ENCODE measurements around the gene EIF3K. TPM values are rescaled to one million over a fixed set of nuclear protein-coding genes. Genes with fewer than 3 reads are reported as not detected.

The EIF3K gene
- total RNA-seq, result 185 and 279 TPM in 2 replicates

DNA sequence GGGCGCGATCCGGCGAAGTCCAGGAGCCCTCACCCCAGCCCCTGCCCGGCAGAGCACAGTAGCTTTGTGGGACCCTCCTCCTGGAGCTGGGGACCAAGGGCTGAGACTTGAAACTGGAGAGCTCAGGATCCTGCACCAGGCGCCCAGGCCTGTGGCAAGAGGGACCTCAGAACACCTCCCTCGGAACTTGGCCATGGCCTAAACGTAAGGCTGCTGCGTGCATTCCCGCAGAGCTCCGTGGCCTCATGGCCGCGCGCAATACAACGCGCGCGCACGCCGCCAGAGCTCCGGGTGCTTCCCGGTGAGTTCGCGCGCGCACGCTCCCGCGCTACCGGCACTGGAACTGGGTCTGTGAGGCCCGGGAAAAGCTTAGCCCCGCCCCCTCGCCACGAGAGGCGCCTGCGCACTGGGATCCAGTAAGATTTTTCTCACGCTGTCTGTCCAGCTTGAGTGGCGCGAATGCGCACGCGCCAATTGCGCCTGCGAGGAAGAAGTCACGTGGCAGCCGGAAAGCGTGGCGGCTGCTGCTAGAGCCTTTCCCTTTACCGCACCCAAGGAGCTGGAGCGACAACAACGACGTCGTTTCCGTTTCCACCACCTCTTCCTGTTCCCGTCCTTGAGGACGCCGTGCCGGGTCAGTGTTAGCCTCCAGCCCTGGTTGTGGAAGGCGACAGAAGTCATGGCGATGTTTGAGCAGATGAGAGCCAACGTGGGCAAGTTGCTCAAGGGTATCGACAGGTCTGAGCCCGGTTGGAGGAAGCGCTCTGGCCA is at the start of gene EIF3K:
TSS of gene EIF3K (plus strand) at position 599 of the 771 bp plus-strand sequence. CDS start at position 680, 81 bp downstream.

DNA sequence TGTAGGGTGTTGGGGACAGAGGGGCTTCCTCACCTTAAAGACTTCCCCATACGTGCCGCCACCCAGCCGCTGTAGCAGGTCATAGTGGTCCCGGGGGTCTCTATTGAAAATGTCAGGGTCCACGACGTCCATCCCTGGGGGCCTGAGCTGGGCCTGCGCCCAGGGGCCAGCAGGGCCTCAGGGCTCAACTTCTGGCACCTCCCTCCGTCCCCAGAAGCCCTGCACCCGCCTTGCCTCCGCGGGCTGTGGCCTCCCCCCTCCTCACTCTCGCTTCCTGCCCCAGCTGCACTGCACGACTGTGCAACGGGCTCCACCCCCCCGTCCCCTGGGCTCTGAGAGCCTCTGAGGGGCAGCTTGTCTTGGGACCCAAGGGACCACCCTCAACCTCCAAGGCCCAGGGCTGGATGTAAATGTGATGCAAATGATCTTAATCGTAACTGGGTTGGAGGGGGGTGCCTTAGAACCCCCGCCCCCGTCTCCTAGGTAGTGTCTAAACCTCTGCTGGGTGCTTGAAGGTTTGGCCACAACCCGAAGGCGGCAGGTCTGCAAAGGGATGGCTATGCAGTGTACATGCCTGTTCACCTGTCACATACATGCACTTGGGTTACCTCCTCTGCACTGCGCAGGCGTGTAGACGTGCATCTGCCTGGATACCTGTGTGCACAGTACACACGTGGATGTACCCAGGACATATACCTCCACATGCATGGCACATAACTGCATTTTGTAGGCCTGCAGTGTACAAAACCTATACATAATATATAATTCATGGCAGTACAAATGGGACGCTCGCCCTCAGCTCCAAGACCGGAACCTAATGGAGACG is 1.0 kb upstream of the EIF3K start, which contains the start of gene MAP4K1:
TSS of gene MAP4K1 (minus strand) at position 190 of the 826 bp plus-strand sequence. CDS start at position 132, 58 bp downstream.

GRCh38 chr19:38647368-38647965 is 28.5 kb downstream of the EIF3K start, which contains the start of gene ACTN4:
TSS of gene ACTN4 (plus strand) at chr19:38647649. CDS start at chr19:38647746, 97 bp downstream.

Other genes starting within 250 kb of the EIF3K start
- gene PSMD8, start 244.6 kb upstream of the EIF3K start, total RNA-seq, result 200 and 216 TPM in 2 replicates
- 0.13 and 0.16 TPM in 2 replicates for gene GGN, start 231.2 kb upstream of the EIF3K start, total RNA-seq
- gene SPRED3, start 230.5 kb upstream of the EIF3K start, total RNA-seq, result 0.76 and 1.8 TPM in 2 replicates
- 4.5 and 5.8 TPM in 2 replicates for gene FAM98C, start 216.1 kb upstream of the EIF3K start, total RNA-seq
- not detected in 2 replicates for gene RASGRP4, start 193.0 kb upstream of the EIF3K start, total RNA-seq
- gene RYR1, start 185.5 kb upstream of the EIF3K start, total RNA-seq, result not detected in 2 replicates
- not detected in 2 replicates for gene MAP4K1, start 1.2 kb upstream of the EIF3K start, total RNA-seq
- gene ACTN4, start 28.5 kb downstream of the EIF3K start, total RNA-seq, result 271 and 808 TPM in 2 replicates
- 0.19 TPM in 1 of 2 replicates, not detected in the other for gene CAPN12, start 125.3 kb downstream of the EIF3K start, total RNA-seq
- gene LGALS7, start 154.3 kb downstream of the EIF3K start, total RNA-seq, result not detected in 2 replicates
- 0.65 TPM in 1 of 2 replicates, not detected in the other for gene LGALS7B, start 170.0 kb downstream of the EIF3K start, total RNA-seq
- 0.19 TPM in 1 of 2 replicates, not detected in the other for gene LGALS4, start 193.8 kb downstream of the EIF3K start, total RNA-seq
- gene ECH1, start 212.6 kb downstream of the EIF3K start, total RNA-seq, result 19.1 and 34.1 TPM in 2 replicates
- 208 and 227 TPM in 2 replicates for gene HNRNPL, start 230.8 kb downstream of the EIF3K start, total RNA-seq